GM12891 (cell line): ENCODE measurements around the gene SOCS1.

Experiments
- DNase-seq: peaks from one replicate; pipeline ENCODE4 v3.0.0; 2011; ENCODE audit warnings: low spot score; ENCODE audit not compliant: insufficient read length
- FAIRE-seq: peaks from 2 replicates; lab custom pipeline; 2011; peaks lifted over from hg19 to GRCh38; lab: Jason Lieb, UNC
- PAX5 ChIP-seq: IDR thresholded peaks from 2 replicates; pipeline ENCODE4 v1.6.1; 2011; ENCODE audit warnings: low read length, moderate library complexity, mild to moderate bottlenecking; ENCODE audit not compliant: insufficient read depth, severe bottlenecking
- POLR2A ChIP-seq: IDR thresholded peaks from 2 replicates; pipeline ENCODE4 v1.6.1; 2011; ENCODE audit warnings: low read depth, low read length, control low read depth
- POLR2AphosphoS5 ChIP-seq: IDR thresholded peaks from 2 replicates; pipeline ENCODE4 v1.6.1; 2011; ENCODE audit warnings: low read depth, low read length, control low read depth
- POU2F2 ChIP-seq: IDR thresholded peaks from 2 replicates; pipeline ENCODE4 v1.6.1; 2011; ENCODE audit warnings: low read depth, mild to moderate bottlenecking, control low read depth, low read length, moderate library complexity
- SPI1 ChIP-seq: IDR thresholded peaks from 2 replicates; pipeline ENCODE4 v1.6.1; 2011; ENCODE audit warnings: low read depth, low read length, control low read depth
- TAF1 ChIP-seq: IDR thresholded peaks from 2 replicates; pipeline ENCODE4 v1.6.1; 2011; ENCODE audit warnings: low read depth, low read length, control low read depth

SOCS1 gene

DNA sequence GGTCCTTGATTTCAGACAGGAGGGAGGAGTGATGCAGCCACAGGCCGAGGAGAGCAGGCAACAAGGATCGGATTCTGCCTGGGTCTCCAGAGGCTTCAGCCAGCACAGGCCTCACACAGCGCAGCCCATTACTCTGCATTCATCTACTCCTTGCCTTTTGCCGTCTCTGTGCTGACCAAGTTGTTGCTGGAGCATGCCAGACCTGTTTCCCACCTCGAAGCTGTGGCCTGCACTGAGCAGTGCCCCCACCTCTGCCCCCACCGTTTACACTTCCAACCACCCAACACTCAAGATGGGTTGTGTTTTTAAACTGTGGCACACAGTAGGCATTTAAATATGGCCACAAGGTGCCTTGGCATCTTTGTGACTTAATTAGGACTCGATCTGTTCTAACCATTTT lies 19.0 kb upstream of the SOCS1 start:
- FAIRE-seq (no peak), DNase-seq (no peak)
- no peak for TF ChIP-seq PAX5
- no peak for TF ChIP-seq SPI1
- TF ChIP-seq POU2F2: no peak
- no peak for TF ChIP-seq POLR2A
- TF ChIP-seq POLR2AphosphoS5: no peak
- no peak for TF ChIP-seq TAF1

DNA sequence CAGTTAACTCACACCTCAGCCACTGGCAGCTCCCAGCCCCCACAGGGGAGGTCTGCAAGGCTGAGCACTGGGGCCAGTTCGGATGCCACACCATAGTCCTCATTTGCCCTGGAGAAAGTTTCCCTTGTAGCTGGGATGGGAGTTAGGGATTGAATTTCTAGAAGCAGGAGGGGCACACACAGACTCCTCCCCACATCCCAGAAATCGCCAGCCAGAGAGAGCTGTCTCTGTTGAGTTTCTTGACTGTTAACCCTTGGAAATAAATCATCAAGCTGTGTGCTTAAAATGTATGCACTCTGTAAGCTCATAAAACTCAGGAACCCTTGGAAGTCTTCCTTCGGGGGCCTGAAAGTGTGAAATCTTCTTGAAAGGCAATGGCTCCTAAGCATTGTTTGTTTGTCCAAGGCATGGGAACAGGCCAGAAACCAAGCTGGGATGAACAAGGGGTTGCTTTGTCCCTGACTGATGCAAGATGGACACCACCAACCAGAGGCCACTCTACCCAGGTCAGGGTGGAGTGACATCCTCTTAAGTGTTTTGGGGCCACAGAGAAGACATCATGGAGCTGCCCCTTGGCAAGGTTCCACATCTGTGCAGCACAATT lies 17.8 kb upstream of the SOCS1 start:
- DNase-seq (no peak), FAIRE-seq (no peak)
- TF ChIP-seq POLR2A (no peak), SPI1 (no peak), TAF1 (no peak), PAX5 (no peak), POU2F2 (no peak), POLR2AphosphoS5 (no peak)

GRCh38 chr16:11272921-11273720 lies 17.1 kb upstream of the SOCS1 start, which contains the start of gene PRM3:
PRM3 (minus strand) TSS chr16:11273629; CDS start chr16:11273595, 34 bp downstream.
- TF ChIP-seq POLR2A: no peak
- no peak for TF ChIP-seq POU2F2
- no peak for DNase-seq
- no peak for FAIRE-seq

GRCh38 chr16:11272484-11272883 lies 16.5 kb upstream of the SOCS1 start:
- no peak for DNase-seq
- FAIRE-seq: no peak
- TF ChIP-seq PAX5 (no peak), POLR2A (no peak)

GRCh38 chr16:11271610-11272009 lies 15.6 kb upstream of the SOCS1 start:
- no peak for DNase-seq
- TF ChIP-seq POU2F2: no peak
- TF ChIP-seq SPI1: no peak
- TF ChIP-seq TAF1: no peak
- no peak for TF ChIP-seq POLR2A
- no peak for TF ChIP-seq POLR2AphosphoS5
- FAIRE-seq: no peak

DNA sequence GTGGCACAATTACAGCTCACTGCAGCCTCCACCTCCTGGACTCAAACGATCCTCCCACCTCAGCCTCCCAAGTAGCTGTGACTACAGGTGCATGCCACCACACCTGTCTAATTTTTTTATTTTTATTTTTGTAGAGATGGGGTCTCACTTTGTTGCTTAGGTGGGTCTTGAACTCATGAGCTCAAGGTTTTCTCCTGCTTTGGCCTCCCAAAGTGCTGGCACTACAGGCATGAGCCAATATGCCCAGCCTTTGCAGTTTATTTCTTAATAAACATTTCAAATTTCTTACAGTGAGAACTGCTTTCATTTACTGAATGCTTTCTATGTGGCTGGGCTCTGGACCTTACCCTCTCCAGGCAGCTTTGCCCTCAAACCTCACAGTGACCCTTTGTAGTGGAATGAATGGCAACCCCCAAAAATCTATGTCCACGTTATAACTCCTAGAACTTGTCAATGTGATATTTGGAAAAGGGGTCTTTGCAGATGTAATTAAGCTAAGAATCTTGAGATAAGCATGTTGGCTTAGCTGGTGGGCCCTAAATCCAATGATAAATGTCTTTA lies 14.7 kb upstream of the SOCS1 start:
- TF ChIP-seq POU2F2 (no peak), TAF1 (no peak), SPI1 (no peak), PAX5 (no peak), POLR2AphosphoS5 (no peak), POLR2A (no peak)
- FAIRE-seq (no peak), DNase-seq (no peak)

- FAIRE-seq (no peak), DNase-seq (no peak)
- TF ChIP-seq SPI1: no peak
- no peak for TF ChIP-seq TAF1
Observed at GRCh38 chr16:11268921-11269375, 12.9 kb upstream of the SOCS1 start, which contains the start of gene TNP2. TNP2 (minus strand) TSS chr16:11269325; CDS start chr16:11269262, 63 bp downstream.

DNA sequence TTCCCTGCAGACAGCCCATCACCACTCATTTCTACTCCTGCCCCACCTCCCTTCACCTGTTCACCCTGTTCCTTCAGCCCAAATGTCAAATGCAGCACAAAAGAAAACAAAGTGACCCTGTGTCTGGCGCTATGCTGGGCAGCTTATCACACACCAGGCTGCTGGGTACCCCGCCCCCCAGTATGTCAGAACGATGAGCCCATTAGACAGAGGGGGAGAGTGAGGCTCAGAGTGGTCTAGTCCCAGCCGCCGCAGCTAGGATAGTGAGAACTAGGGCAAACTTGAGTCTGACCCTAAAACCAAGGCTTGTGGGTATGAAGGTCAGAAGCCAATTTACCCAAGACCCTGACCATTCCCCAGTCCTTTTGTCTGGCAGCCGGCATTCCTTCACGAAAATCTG lies 9.1 kb upstream of the SOCS1 start:
- TF ChIP-seq SPI1 (no peak), TAF1 (no peak), POLR2AphosphoS5 (no peak), POU2F2 (no peak)
- no peak for FAIRE-seq

GRCh38 chr16:11264155-11264832 lies 8.3 kb upstream of the SOCS1 start:
- FAIRE-seq (peak; percentile 43), DNase-seq (no peak)

More for the DNA sequence above, 9.1 kb upstream of the SOCS1 start:
- no peak for DNase-seq

More at GRCh38 chr16:11264155-11264832, 8.3 kb upstream of the SOCS1 start:
- TF ChIP-seq POLR2A: no peak
- no peak for TF ChIP-seq PAX5
- no peak for TF ChIP-seq POLR2AphosphoS5
- TF ChIP-seq SPI1: peak; percentile 91
- TF ChIP-seq POU2F2: no peak
